HCT116 (cell line): ENCODE measurements around the gene MYLK4. TPM values are rescaled to one million over a fixed set of nuclear protein-coding genes. Genes with fewer than 3 reads are reported as not detected.
A peak's percentile ranks its signal among the peaks of the same experiment; 100 is the strongest.

Experiments used
- ATAC-seq: fragments of 200-7000 bp; cut with Tn5 transposase; 2 replicates; pipeline ENCODE4 v1.9.1; 2020; ENCODE audit warnings: mild to moderate bottlenecking, moderate library complexity
- BruUV-seq: library from RNA; stranded (reverse); fragments of 400-500 nt; replicated peaks from 2 replicates; lab custom pipeline; 2021; lab: Mats Ljungman, UMichigan
- CTCF ChIA-PET: fragments of 300-600 bp; sonication (Branson Sonifier 250); formaldehyde crosslinking; loops from one replicate; lab custom pipeline; 2021; ENCODE audit warnings: antibody characterized with exemption; lab: Charles Lee
- POLR2A ChIA-PET: fragments of 300-600, 350-600 bp; sonication (Branson Sonifier 250); formaldehyde crosslinking; loops from one replicate; lab custom pipeline; 2021; ENCODE audit warnings: antibody characterized with exemption; lab: Charles Lee
- RAD21 ChIA-PET, 2 experiments: fragments of 300-600 bp; sonication (Branson Sonifier 250); formaldehyde crosslinking; loops; one replicate each; lab custom pipeline; 2023; ENCODE audit warnings: low total read pairs in 2 of 2; ENCODE audit not compliant: uncharacterized antibody in 2 of 2, unreplicated experiment in 2 of 2, low non-redundant PET in 1 of 2; lab: Charles Lee
- DNase-seq: peaks from one replicate; pipeline ENCODE4 v3.0.0-alpha.2; 2010; ENCODE audit warnings: low read depth, low spot score
- H2AFZ ChIP-seq: fragments of 200-600 bp; shearing (Covaris generic), sonication (generic); 2 replicates; pipeline ENCODE4 v1.6.1; 2017; ENCODE audit warnings: low read depth, mixed run types, mixed read lengths, antibody characterized with exemption, low read length; ENCODE audit not compliant: poor library complexity, severe bottlenecking
- H3K27ac ChIP-seq: 2 replicates; pipeline ENCODE4 v1.5.1; 2012; ENCODE audit warnings: low read depth, low read length
- H3K27me3 ChIP-seq: fragments of 200-600 bp; sonication (generic); 2 replicates; pipeline ENCODE4 v1.6.1; 2016; ENCODE audit warnings: mixed run types, low read length, mixed read lengths; ENCODE audit not compliant: insufficient read depth
- H3K36me3 ChIP-seq, 2 experiments: fragments of 200-500 bp in 1 of 2; fragments of 200-600 bp in 1 of 2; sonication (Bioruptor generic) in 1 of 2; sonication (generic) in 1 of 2; 2 replicates each; pipeline versions ENCODE4 v1.5.1 to v1.6.1; 2014 to 2016; ENCODE audit warnings: low read length in 2 of 2, inconsistent platforms in 1 of 2, mixed read lengths in 1 of 2, mixed run types in 1 of 2; ENCODE audit not compliant: insufficient read depth in 2 of 2, control insufficient read depth in 1 of 2
- H3K4me1 ChIP-seq, 2 experiments: fragments of 200-600 bp in 1 of 2; sonication (generic) in 1 of 2; 2 replicates each; pipeline versions ENCODE4 v1.5.1 to v1.6.1; 2012 to 2017; ENCODE audit warnings: low read length in 2 of 2, inconsistent platforms in 1 of 2, mild to moderate bottlenecking in 1 of 2, mixed read lengths in 1 of 2, mixed run types in 1 of 2, moderate library complexity in 1 of 2; ENCODE audit not compliant: insufficient read depth in 2 of 2, control insufficient read depth in 1 of 2
- H3K4me2 ChIP-seq: fragments of 200-600 bp; sonication (generic); 2 replicates; pipeline ENCODE4 v1.6.1; 2017; ENCODE audit warnings: mixed run types, low read length, mixed read lengths
- H3K4me3 ChIP-seq, 2 experiments: fragments of 200-600 bp in 1 of 2; sonication (generic) in 1 of 2; replicated peaks in 1 of 2; 2 replicates each; pipeline ENCODE4 v1.5.1; 2011 to 2016; ENCODE audit warnings: low read length in 2 of 2, control low read depth in 1 of 2, low read depth in 1 of 2, mild to moderate bottlenecking in 1 of 2, mixed read lengths in 1 of 2, mixed run types in 1 of 2
- H3K79me2 ChIP-seq: fragments of 200-600 bp; sonication (generic); 2 replicates; pipeline ENCODE4 v1.6.1; 2017; ENCODE audit warnings: mild to moderate bottlenecking, mixed run types, low read length, moderate library complexity, mixed read lengths; ENCODE audit not compliant: insufficient read depth
- H3K9ac ChIP-seq: fragments of 200-600 bp; sonication (generic); 2 replicates; pipeline ENCODE4 v1.6.1; 2016; ENCODE audit warnings: low read length, mixed read lengths
- H3K9me2 ChIP-seq: fragments of 200-600 bp; sonication (generic), shearing (Covaris generic); 2 replicates; pipeline ENCODE4 v1.6.1; 2017; ENCODE audit warnings: mixed run types, mild to moderate bottlenecking, moderate library complexity; ENCODE audit not compliant: insufficient read depth
- H3K9me3 ChIP-seq, 2 experiments: fragments of 200-500 bp in 1 of 2; fragments of 200-600 bp in 1 of 2; sonication (Bioruptor generic) in 1 of 2; sonication (generic) in 1 of 2; 2 replicates each; pipeline ENCODE4 v1.6.1; 2014 to 2017; ENCODE audit warnings: low read length in 2 of 2, mixed read lengths in 2 of 2, inconsistent platforms in 1 of 2, low read depth in 1 of 2, mild to moderate bottlenecking in 1 of 2, mixed run types in 1 of 2, moderate library complexity in 1 of 2; ENCODE audit not compliant: control insufficient read depth in 1 of 2, insufficient read depth in 1 of 2
- H4K20me1 ChIP-seq: fragments of 200-600 bp; sonication (generic), shearing (Covaris generic); 2 replicates; pipeline ENCODE4 v1.6.1; 2017; ENCODE audit warnings: mixed run types, mild to moderate bottlenecking, moderate library complexity; ENCODE audit not compliant: insufficient read depth
- ATF3 ChIP-seq: IDR thresholded peaks from 2 replicates; pipeline ENCODE4 v1.6.1; 2012
- CBX3 ChIP-seq: IDR thresholded peaks from 2 replicates; pipeline ENCODE4 v1.6.1; 2012; ENCODE audit warnings: low read depth
- CEBPB ChIP-seq: IDR thresholded peaks from 2 replicates; pipeline ENCODE4 v1.6.1; 2012; ENCODE audit warnings: low read depth
- CTCF ChIP-seq, 3 experiments: fragments of 200-600 bp in 1 of 3; sonication (generic) in 1 of 3; IDR thresholded peaks in 2 of 3; conservative IDR thresholded peaks in 1 of 3; 2 replicates each; pipeline ENCODE4 v1.5.1; 2012 to 2017; ENCODE audit warnings: low read depth in 2 of 3, low read length in 2 of 3, antibody characterized with exemption in 1 of 3, borderline replicate concordance in 1 of 3, control low read depth in 1 of 3, mild to moderate bottlenecking in 1 of 3, mixed read lengths in 1 of 3, mixed run types in 1 of 3, moderate library complexity in 1 of 3; ENCODE audit not compliant: insufficient read depth in 1 of 3
- EGR1 ChIP-seq: IDR thresholded peaks from 2 replicates; pipeline ENCODE4 v1.6.1; 2012; ENCODE audit warnings: low read depth
- JUND ChIP-seq: IDR thresholded peaks from 2 replicates; pipeline ENCODE4 v1.6.1; 2012
- POLR2A ChIP-seq: IDR thresholded peaks from 2 replicates; pipeline ENCODE4 v1.7.0; 2011; ENCODE audit warnings: borderline replicate concordance; ENCODE audit not compliant: insufficient read depth, insufficient read length; ENCODE audit errors: extremely low read depth
- REST ChIP-seq: IDR thresholded peaks from 2 replicates; pipeline ENCODE4 v1.6.1; 2012; ENCODE audit warnings: low read depth
- SP1 ChIP-seq: IDR thresholded peaks from 2 replicates; pipeline ENCODE4 v1.6.1; 2012; ENCODE audit warnings: low read depth
- ZFX ChIP-seq: fragments of 450-650 bp; IDR thresholded peaks from 2 replicates; pipeline ENCODE4 v1.6.1; 2017
- ZNF274 ChIP-seq: fragments of 200-500 bp; sonication (Bioruptor generic); IDR thresholded peaks from 2 replicates; pipeline ENCODE4 v1.6.1; 2014; ENCODE audit warnings: mild to moderate bottlenecking, low read depth, low read length, inconsistent platforms
- intact Hi-C: fragments of 100-400 bp; cut with micrococcal nuclease; formaldehyde crosslinking; loops from 2 replicates; pipeline ENCODE4 v1.10.0; 2022
- total RNA-seq: library from RNA; stranded (reverse); gene quantifications from one replicate; pipeline ENCODE4 v1.2.1, GENCODE V29; 2021; ENCODE audit not compliant: unreplicated experiment

Gene MYLK4
- total RNA-seq, 1 experiment from 2014 or later: 0.27 TPM

- Histone ChIP-seq H3K27me3 (no peaks in the 10 kb centered on the region), H3K4me2 (peak overlapping the region; percentile 13; the same call in 1 of the 2 replicates), H2AFZ (no peak overlapping the region), H3K4me1 (peaks cover 0 to 8% of the 10 kb centered on the region in 2 experiments; a peak in 2 of 4 replicates), H3K27ac (no peak overlapping the region), H3K79me2 (no peaks in the 10 kb centered on the region), H3K9me3 (no peaks in the 10 kb centered on the region), H4K20me1 (no peaks in the 10 kb centered on the region), H3K36me3 (no peaks in the 10 kb centered on the region), H3K4me3 (no peak overlapping the region), H3K9me2 (no peaks in the 10 kb centered on the region), H3K9ac (no peak overlapping the region)
- DNase-seq: no peak
- TF ChIP-seq JUND: no peak
- ChIA-PET POLR2A (no interaction called here), CTCF (no interaction called here), RAD21 (no interaction called here)
- intact Hi-C loops: no loop called here
- ATAC-seq: peak; percentile 49
- no TSS peak for BruUV-seq
These were observed 36.4 kb downstream of the MYLK4 start for GRCh38 chr6:2714111-2714895.

- DNase-seq: no peak
- H3K4me1 ChIP-seq: peaks cover 0 to 8% of the 10 kb centered on the region in 2 experiments; a peak in 2 of 4 replicates
- no peak overlapping the region for H3K27ac ChIP-seq
- no peak overlapping the region for H3K9ac ChIP-seq
- no peak overlapping the region for H3K4me3 ChIP-seq
- no peaks in the 10 kb centered on the region for H4K20me1 ChIP-seq
- no TSS peak for BruUV-seq
- POLR2A ChIA-PET: no interaction called here
- no peaks in the 10 kb centered on the region for H3K27me3 ChIP-seq
- no peaks in the 10 kb centered on the region for H3K9me3 ChIP-seq
- H3K9me2 ChIP-seq: no peaks in the 10 kb centered on the region
- RAD21 ChIA-PET: no interaction called here
- intact Hi-C loops: no loop called here
- peak overlapping the region; percentile 13; the same call in 1 of the 2 replicates for H3K4me2 ChIP-seq
- no peak overlapping the region for H2AFZ ChIP-seq
- CTCF ChIA-PET: no interaction called here
- H3K79me2 ChIP-seq: no peaks in the 10 kb centered on the region
- ATAC-seq: no peak
- no peaks in the 10 kb centered on the region for H3K36me3 ChIP-seq
- TF ChIP-seq CTCF (IDR thresholded peaks at IDR 0.05 in 2 of 3, conservative IDR thresholded peaks at IDR 0.05 in 1 of 3; ENCODE audit: borderline replicate concordance in 1 of 3, insufficient read depth in 1 of 3, low read depth in 2 of 3, low read length in 2 of 3): no peak
- no peak for TF ChIP-seq ZNF274
- TF ChIP-seq JUND: no peak
- TF ChIP-seq REST: no peak
- TF ChIP-seq SP1: no peak
- no peak for TF ChIP-seq ZFX
- no peak for TF ChIP-seq POLR2A
- no peak for TF ChIP-seq ATF3
- no peak for TF ChIP-seq CEBPB
- no peak for TF ChIP-seq EGR1
- TF ChIP-seq CBX3: no peak
These were observed 37.1 kb downstream of the MYLK4 start for GRCh38 chr6:2713473-2714110.
